Measurements from ENCODE around the gene FGD6.
A peak's percentile ranks its signal among the peaks of the same experiment; 100 is the strongest.

Gene FGD6

DNA sequence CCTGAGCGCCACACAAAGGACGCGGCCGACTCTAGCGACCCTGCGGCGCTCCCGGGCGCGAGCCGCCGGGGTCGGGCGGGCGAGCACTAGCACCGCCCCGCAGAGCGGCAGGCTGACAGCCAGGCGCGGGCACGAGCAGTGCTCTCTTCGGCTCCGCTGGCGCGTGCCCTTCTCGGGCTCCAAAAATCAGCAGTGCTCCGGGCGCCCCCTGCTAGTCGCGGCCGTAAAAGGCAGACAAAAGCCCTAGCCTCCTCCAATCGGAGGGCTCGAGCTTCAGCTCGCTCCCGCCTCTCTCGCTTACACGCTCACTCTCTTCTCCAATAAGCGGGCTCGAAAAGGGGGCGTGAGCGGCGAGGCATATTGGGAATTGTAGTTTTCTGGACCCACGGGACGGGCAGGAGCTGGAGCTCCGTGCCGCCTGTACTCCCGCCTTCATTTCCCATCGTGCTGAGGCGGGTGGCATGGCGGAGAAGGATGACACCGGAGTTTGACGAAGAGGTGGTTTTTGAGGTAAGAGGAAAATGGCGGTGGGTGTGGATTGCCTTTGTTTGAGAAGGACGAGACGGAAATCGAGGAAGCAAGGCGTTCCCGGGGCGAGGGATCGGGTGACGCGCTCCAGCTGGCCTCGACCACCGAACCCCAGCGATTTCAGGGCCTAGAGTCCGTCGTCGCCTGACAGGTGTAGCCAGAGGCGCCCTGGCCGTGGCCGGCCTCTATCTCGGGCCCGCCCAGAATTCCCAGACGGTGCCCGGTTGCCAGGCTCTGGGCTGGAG, at the start of gene FGD6, which contains the start of gene VEZT:
TSS of gene FGD6 (minus strand) at position 91 of the 773 bp plus-strand sequence. CDS start 227 bp downstream, outside the sequence.
TSS of gene VEZT (plus strand) at position 431 of the 773 bp plus-strand sequence. CDS start at position 475, 44 bp downstream.
- in situ Hi-C loops (cut with HindIII; ENCODE audit: low sequenced_read_pairs), result no loop called here
- TF ChIP-seq, protein P1, sequence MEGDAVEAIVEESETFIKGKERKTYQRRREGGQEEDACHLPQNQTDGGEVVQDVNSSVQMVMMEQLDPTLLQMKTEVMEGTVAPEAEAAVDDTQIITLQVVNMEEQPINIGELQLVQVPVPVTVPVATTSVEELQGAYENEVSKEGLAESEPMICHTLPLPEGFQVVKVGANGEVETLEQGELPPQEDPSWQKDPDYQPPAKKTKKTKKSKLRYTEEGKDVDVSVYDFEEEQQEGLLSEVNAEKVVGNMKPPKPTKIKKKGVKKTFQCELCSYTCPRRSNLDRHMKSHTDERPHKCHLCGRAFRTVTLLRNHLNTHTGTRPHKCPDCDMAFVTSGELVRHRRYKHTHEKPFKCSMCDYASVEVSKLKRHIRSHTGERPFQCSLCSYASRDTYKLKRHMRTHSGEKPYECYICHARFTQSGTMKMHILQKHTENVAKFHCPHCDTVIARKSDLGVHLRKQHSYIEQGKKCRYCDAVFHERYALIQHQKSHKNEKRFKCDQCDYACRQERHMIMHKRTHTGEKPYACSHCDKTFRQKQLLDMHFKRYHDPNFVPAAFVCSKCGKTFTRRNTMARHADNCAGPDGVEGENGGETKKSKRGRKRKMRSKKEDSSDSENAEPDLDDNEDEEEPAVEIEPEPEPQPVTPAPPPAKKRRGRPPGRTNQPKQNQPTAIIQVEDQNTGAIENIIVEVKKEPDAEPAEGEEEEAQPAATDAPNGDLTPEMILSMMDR (IDR thresholded peaks at IDR 0.05; ENCODE audit: low read depth, low read length, missing control alignments), result peak; percentile 46
- peak; percentile 99 for DNase-seq (ENCODE audit: low read depth)

DNA sequence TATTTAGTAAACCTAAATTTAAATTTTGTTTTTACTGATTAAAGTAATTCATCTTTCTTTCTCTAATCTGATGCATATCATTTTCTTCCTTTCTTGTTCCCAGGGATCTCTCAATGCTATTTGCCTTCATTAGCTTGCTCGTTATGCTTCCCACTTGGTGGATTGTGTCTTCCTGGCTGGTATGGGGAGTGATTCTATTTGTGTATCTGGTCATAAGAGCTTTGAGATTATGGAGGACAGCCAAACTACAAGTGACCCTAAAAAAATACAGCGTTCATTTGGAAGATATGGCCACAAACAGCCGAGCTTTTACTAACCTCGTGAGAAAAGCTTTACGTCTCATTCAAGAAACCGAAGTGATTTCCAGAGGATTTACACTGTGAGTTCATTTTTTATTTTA, 49.0 kb upstream of the FGD6 start:
- no peak for DNase-seq (ENCODE audit: low read depth)
- in situ Hi-C loops (cut with HindIII; ENCODE audit: low sequenced_read_pairs), result loop anchor here (5.0 kb wide), 1 partner anchor 56 kb away; no protein-coding TSS in a partner anchor

More for the DNA sequence above, at the start of gene FGD6, which contains the start of gene VEZT:
- H3K4me3 ChIP-seq (ENCODE audit: low read depth, low read length), result peak within 1 kb of the TSS; percentile 86

DNA sequence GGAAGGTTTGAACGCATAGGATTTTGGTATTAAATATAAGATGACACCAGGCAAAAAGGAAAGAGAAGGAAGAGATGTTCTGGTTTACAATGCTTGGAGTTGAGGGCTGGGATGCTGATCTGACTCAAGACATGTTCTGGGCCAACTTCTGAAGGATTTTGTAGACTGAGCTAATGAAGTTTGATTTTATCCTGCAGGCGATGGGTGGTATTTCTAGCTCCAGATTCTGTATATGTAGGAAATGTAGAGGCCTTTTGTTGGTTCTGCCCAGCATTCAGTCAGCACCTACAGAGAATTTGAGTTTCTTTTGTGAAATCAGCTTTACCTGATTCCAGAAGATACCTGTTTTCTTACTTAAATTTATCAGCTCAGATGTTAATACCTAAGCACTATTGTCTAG, 48.5 kb upstream of the FGD6 start:
- no peak overlapping the region for H3K4me3 ChIP-seq (ENCODE audit: low read depth, low read length)
- in situ Hi-C loops (cut with HindIII; ENCODE audit: low sequenced_read_pairs), result loop anchor here (5.0 kb wide), 1 partner anchor 57 kb away; no protein-coding TSS in a partner anchor
- DNase-seq (ENCODE audit: low read depth), result no peak
- TF ChIP-seq, protein P1 (IDR thresholded peaks at IDR 0.05; ENCODE audit: low read depth, low read length, missing control alignments), result no peak

More for the DNA sequence above, 49.0 kb upstream of the FGD6 start:
- H3K4me3 ChIP-seq (ENCODE audit: low read depth, low read length), result no peak overlapping the region
- TF ChIP-seq, protein P1 (IDR thresholded peaks at IDR 0.05; ENCODE audit: low read depth, low read length, missing control alignments), result no peak

DNA sequence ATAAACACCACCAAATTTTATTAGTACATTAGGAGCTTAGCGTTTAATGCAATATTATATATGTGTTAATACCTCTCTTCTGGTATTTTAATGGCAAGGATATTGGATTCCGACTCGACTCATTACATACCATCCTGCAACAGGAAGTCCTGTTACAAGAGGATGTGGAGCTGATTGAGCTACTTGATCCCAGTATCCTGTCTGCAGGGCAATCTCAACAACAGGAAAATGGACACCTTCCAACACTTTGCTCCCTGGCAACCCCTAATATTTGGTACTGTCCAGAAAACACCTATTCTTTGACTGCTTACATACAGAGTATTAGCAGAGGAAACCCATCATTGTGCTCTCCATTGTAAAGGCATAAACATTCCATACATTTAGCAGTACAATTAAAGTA, 45.5 kb upstream of the FGD6 start:
- no peak for DNase-seq (ENCODE audit: low read depth)
- no peak overlapping the region for H3K4me3 ChIP-seq (ENCODE audit: low read depth, low read length)
- TF ChIP-seq, protein P1 (IDR thresholded peaks at IDR 0.05; ENCODE audit: low read depth, low read length, missing control alignments), result no peak
- in situ Hi-C loops (cut with HindIII; ENCODE audit: low sequenced_read_pairs), result no loop called here

DNA sequence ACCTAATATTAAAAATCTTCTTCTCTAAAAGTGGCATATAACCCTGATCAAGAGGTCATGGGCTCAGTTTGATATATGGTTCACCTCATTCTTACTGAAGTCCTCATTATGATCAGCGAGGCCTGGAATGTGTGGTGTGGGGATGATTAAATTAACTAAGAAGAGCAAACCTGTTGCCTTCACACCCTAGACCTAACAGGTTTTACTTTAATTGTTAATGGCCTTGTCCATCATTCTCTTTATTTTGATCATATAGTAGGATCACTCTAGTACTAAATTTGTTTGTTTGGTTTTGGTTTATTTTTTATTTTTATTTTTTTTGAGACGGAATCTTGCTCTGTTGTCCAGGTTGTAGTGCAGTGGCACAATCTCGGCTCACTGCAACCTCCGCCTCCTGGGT, 43.8 kb upstream of the FGD6 start:
- in situ Hi-C loops (cut with HindIII; ENCODE audit: low sequenced_read_pairs), result no loop called here
- H3K4me3 ChIP-seq (ENCODE audit: low read depth, low read length), result no peak overlapping the region
- TF ChIP-seq, protein P1 (IDR thresholded peaks at IDR 0.05; ENCODE audit: low read depth, low read length, missing control alignments), result no peak
- no peak for DNase-seq (ENCODE audit: low read depth)

DNA sequence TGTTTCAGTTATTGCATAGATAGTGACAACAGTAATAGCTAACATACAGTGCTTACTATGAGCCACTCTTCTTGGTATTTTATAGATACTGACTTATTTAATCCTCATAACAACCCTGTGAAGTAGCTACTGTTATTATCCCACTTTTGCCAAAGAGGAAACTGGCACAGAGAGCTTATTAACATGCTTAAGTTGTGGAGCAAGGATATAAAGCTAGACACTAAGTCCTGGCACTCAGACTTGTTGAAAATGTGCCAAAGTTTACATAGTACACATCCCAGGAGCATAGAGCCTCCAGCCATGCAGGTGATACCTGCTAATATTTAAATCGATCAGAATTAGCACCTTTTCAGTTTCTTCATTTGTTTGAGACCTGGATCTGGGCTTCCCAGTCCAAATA, 42.1 kb upstream of the FGD6 start:
- no peak for DNase-seq (ENCODE audit: low read depth)
- no peak overlapping the region for H3K4me3 ChIP-seq (ENCODE audit: low read depth, low read length)
- TF ChIP-seq, protein P1 (IDR thresholded peaks at IDR 0.05; ENCODE audit: low read depth, low read length, missing control alignments), result no peak
- in situ Hi-C loops (cut with HindIII; ENCODE audit: low sequenced_read_pairs), result no loop called here
